Fibroblast of lung (primary cell): ENCODE results near the gene PRG3. TPM values are rescaled to one million over a fixed set of nuclear protein-coding genes. Genes with fewer than 3 reads are reported as not detected.

ENCODE experiments used
- DNase-seq, 2 donors: peaks; one replicate each; pipeline versions ENCODE4 v3.0.0 to v3.0.0-alpha.2; 2010; ENCODE audit warnings: low read depth in 2 of 2
- H2AFZ ChIP-seq: 2 replicates; pipeline ENCODE4 v1.5.1; 2012; ENCODE audit warnings: low read length, control low read depth, inconsistent platforms
- H3K27ac ChIP-seq: 2 replicates; pipeline ENCODE4 v1.5.1; 2011; ENCODE audit warnings: low read length, control low read depth; ENCODE audit not compliant: insufficient read depth
- H3K27me3 ChIP-seq: 2 replicates; pipeline ENCODE4 v1.5.1; 2011; ENCODE audit warnings: mild to moderate bottlenecking, low read length; ENCODE audit not compliant: control insufficient read depth, insufficient read depth
- H3K36me3 ChIP-seq: 2 replicates; pipeline ENCODE4 v1.5.1; 2011; ENCODE audit warnings: low read length; ENCODE audit not compliant: control insufficient read depth, insufficient read depth
- H3K4me1 ChIP-seq: 2 replicates; pipeline ENCODE4 v1.5.1; 2011; ENCODE audit warnings: low read length; ENCODE audit not compliant: control insufficient read depth, insufficient read depth; ENCODE audit errors: extremely low read depth
- H3K4me2 ChIP-seq: 2 replicates; pipeline ENCODE4 v1.5.1; 2011; ENCODE audit warnings: low read length, control low read depth; ENCODE audit not compliant: insufficient read depth; ENCODE audit errors: extremely low read depth
- H3K4me3 ChIP-seq, 4 experiments: fragments of 200-600 bp in 1 of 4; sonication (generic) in 1 of 4; replicated peaks in 1 of 4; 2 replicates each; pipeline ENCODE4 v1.5.1; 2011 to 2016; ENCODE audit warnings: low read length in 4 of 4, low read depth in 3 of 4, mild to moderate bottlenecking in 3 of 4, control low read depth in 2 of 4, inconsistent platforms in 1 of 4, mixed read lengths in 1 of 4; ENCODE audit not compliant: insufficient read depth in 1 of 4; ENCODE audit errors: control extremely low read depth in 1 of 4
- H3K79me2 ChIP-seq: 2 replicates; pipeline ENCODE4 v1.5.1; 2012; ENCODE audit warnings: mild to moderate bottlenecking, low read length, inconsistent platforms; ENCODE audit not compliant: control insufficient read depth, insufficient read depth
- H3K9ac ChIP-seq: 2 replicates; pipeline ENCODE4 v1.5.1; 2011; ENCODE audit warnings: mild to moderate bottlenecking, low read length, control low read depth; ENCODE audit not compliant: insufficient read depth
- H3K9me3 ChIP-seq: 2 replicates; pipeline ENCODE4 v1.5.1; 2012; ENCODE audit warnings: low read depth, low read length; ENCODE audit not compliant: control insufficient read depth, insufficient read depth
- H4K20me1 ChIP-seq: 2 replicates; pipeline ENCODE4 v1.5.1; 2011; ENCODE audit warnings: low read length; ENCODE audit not compliant: control insufficient read depth, insufficient read depth; ENCODE audit errors: extremely low read depth
- EZH2 ChIP-seq: IDR thresholded peaks from 2 replicates; pipeline ENCODE4 v1.5.1; 2012; ENCODE audit warnings: low read length, control low read depth, mild to moderate bottlenecking; ENCODE audit errors: missing control alignments
- polyA plus RNA-seq, 2 donors: library from polyadenylated mRNA; depleted of rRNA in 1 of 2; stranded (reverse) in 1 of 2; unstranded in 1 of 2; fragments of >200 nt; gene quantifications; 2 replicates each; pipeline ENCODE4 v1.2.1, GENCODE V29; 2011 to 2012; ENCODE audit warnings: missing spikeins in 1 of 2
- total RNA-seq: library from RNA; depleted of rRNA; stranded (reverse); fragments of >200 nt; gene quantifications from 2 replicates; pipeline ENCODE4 v1.2.1, GENCODE V29; 2014
- TF ChIP-seq, protein P1 (sequence below), 2 donors: IDR thresholded peaks in 1 of 2; conservative IDR thresholded peaks in 1 of 2; 1 replicate in 1 of 2; 2 replicates in 1 of 2; pipeline ENCODE4 v1.5.1; 2011 to 2012; ENCODE audit warnings: low read length in 2 of 2, control low read depth in 1 of 2, inconsistent platforms in 1 of 2, low read depth in 1 of 2, mild to moderate bottlenecking in 1 of 2

Gene PRG3
- total and polyA plus RNA-seq, 2 donors (not counting 1 experiment from before 2014, with no cell fraction given) = not detected

DNA sequence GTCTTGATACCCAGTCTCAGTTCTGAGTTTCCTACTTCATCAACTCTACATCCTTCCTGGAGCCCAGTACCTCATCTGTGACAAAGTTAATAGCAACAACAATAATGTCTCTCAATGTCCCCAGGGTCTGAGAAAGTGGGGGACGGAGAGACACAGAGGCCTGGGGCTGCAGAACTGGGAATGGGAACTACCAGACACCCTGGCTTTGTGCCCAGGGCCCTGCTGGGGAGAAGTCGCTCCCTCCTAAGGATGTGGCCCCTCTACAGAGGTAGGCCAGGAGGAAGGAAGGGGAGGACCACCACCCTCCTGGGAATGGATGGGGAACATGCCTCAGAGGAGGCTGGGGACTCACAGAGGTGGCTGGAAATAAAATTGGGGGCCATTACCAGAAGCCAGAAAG, 5.5 kb downstream of the PRG3 start:
- peaks cover 3% of the 10 kb centered on the region for H3K27me3 ChIP-seq
- H3K4me3 ChIP-seq = no peak overlapping the region
- H2AFZ ChIP-seq = no peak overlapping the region
- no peaks in the 10 kb centered on the region for H3K9me3 ChIP-seq
- no peaks in the 10 kb centered on the region for H4K20me1 ChIP-seq
- H3K79me2 ChIP-seq = no peaks in the 10 kb centered on the region
- no peak for TF ChIP-seq EZH2
- TF ChIP-seq, protein P1, sequence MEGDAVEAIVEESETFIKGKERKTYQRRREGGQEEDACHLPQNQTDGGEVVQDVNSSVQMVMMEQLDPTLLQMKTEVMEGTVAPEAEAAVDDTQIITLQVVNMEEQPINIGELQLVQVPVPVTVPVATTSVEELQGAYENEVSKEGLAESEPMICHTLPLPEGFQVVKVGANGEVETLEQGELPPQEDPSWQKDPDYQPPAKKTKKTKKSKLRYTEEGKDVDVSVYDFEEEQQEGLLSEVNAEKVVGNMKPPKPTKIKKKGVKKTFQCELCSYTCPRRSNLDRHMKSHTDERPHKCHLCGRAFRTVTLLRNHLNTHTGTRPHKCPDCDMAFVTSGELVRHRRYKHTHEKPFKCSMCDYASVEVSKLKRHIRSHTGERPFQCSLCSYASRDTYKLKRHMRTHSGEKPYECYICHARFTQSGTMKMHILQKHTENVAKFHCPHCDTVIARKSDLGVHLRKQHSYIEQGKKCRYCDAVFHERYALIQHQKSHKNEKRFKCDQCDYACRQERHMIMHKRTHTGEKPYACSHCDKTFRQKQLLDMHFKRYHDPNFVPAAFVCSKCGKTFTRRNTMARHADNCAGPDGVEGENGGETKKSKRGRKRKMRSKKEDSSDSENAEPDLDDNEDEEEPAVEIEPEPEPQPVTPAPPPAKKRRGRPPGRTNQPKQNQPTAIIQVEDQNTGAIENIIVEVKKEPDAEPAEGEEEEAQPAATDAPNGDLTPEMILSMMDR (conservative IDR thresholded peaks at IDR 0.05 in 1 of 2, IDR thresholded peaks at IDR 0.05 in 1 of 2; ENCODE audit: low read depth in 1 of 2, low read length in 2 of 2) = no peak
- H3K36me3 ChIP-seq = no peaks in the 10 kb centered on the region
- H3K27ac ChIP-seq = no peak overlapping the region
- no peak for DNase-seq
- H3K9ac ChIP-seq = no peak overlapping the region
- H3K4me2 ChIP-seq = no peak overlapping the region
- H3K4me1 ChIP-seq = no peaks in the 10 kb centered on the region

- DNase-seq = no peak
- H2AFZ ChIP-seq = no peak overlapping the region
- no peak overlapping the region for H3K27ac ChIP-seq
- H3K79me2 ChIP-seq = no peaks in the 10 kb centered on the region
- H3K4me1 ChIP-seq = no peaks in the 10 kb centered on the region
- H3K9ac ChIP-seq = no peak overlapping the region
- no peaks in the 10 kb centered on the region for H3K36me3 ChIP-seq
- H3K9me3 ChIP-seq = no peaks in the 10 kb centered on the region
- TF ChIP-seq, protein P1 (conservative IDR thresholded peaks at IDR 0.05 in 1 of 2, IDR thresholded peaks at IDR 0.05 in 1 of 2; ENCODE audit: low read depth in 1 of 2, low read length in 2 of 2) = no peak
- TF ChIP-seq EZH2 = no peak
- no peaks in the 10 kb centered on the region for H4K20me1 ChIP-seq
- H3K4me2 ChIP-seq = no peak overlapping the region
- peaks cover 3% of the 10 kb centered on the region for H3K27me3 ChIP-seq
- no peak overlapping the region for H3K4me3 ChIP-seq
Measured at GRCh38 chr11:57374966-57375365, 6.0 kb downstream of the PRG3 start.

GRCh38 chr11:57373146-57373545, 7.8 kb downstream of the PRG3 start:
- no peak overlapping the region for H3K27ac ChIP-seq
- H3K36me3 ChIP-seq = no peaks in the 10 kb centered on the region
- no peaks in the 10 kb centered on the region for H3K79me2 ChIP-seq
- TF ChIP-seq EZH2 = no peak
- TF ChIP-seq, protein P1 (conservative IDR thresholded peaks at IDR 0.05 in 1 of 2, IDR thresholded peaks at IDR 0.05 in 1 of 2; ENCODE audit: low read depth in 1 of 2, low read length in 2 of 2) = no peak
- no peak overlapping the region for H3K4me2 ChIP-seq
- DNase-seq = no peak
- no peaks in the 10 kb centered on the region for H3K4me1 ChIP-seq
- no peaks in the 10 kb centered on the region for H4K20me1 ChIP-seq
- H3K4me3 ChIP-seq = no peak overlapping the region
- no peak overlapping the region for H3K9ac ChIP-seq
- H3K27me3 ChIP-seq = peaks cover 3% of the 10 kb centered on the region
- H2AFZ ChIP-seq = no peak overlapping the region
- no peaks in the 10 kb centered on the region for H3K9me3 ChIP-seq
